ENCODE results near the gene MOB3C. TPM values are rescaled to one million over a fixed set of nuclear protein-coding genes. Genes with fewer than 3 reads are reported as not detected.

Gene MOB3C
- total RNA-seq, 4 donors from 2014 or later: 15.1 to 22.3 (median 17.1) TPM

DNA sequence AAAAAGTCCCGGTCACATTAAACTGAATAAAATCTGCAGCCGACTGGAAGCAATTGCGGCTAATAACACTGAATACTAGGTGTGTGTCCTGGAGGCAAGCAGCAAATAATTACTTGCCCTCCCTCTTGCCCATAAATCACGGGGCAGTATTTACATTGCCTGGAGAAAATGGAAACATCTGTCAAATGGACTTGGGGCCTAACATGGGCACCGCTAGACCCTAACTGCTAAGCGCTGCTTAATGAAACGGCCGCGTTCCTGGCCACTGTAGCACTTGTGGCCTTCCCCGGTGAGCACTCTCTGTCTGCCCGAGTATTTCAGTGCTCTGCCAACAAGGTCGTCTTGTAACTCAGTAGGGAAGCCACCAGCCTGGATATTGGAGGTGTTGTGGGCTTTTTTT is 41.3 kb downstream of the MOB3C start:
- H3K27me3 ChIP-seq: no peaks in the 10 kb centered on the region
- DNase-seq (ENCODE audit: low spot score in 2 of 2): no peak
- H3K9me3 ChIP-seq: no peaks in the 10 kb centered on the region
- H3K36me3 ChIP-seq: peaks cover 0 to 88% (median 7%) of the 10 kb centered on the region in 3 donors
- H3K27ac ChIP-seq: no peak overlapping the region
- 65 to 74% methylated on average over 12 of the region's 12 CpGs for WGBS, 2 donors
- peaks cover 0 to 17% (median 0%) of the 10 kb centered on the region in 4 donors for H3K4me1 ChIP-seq
- H3K4me3 ChIP-seq: no peak overlapping the region
- no peak for TF ChIP-seq POLR2A (IDR thresholded peaks at IDR 0.05)
- no peak for TF ChIP-seq EP300 (IDR thresholded peaks at IDR 0.05)
- TF ChIP-seq, protein P1, sequence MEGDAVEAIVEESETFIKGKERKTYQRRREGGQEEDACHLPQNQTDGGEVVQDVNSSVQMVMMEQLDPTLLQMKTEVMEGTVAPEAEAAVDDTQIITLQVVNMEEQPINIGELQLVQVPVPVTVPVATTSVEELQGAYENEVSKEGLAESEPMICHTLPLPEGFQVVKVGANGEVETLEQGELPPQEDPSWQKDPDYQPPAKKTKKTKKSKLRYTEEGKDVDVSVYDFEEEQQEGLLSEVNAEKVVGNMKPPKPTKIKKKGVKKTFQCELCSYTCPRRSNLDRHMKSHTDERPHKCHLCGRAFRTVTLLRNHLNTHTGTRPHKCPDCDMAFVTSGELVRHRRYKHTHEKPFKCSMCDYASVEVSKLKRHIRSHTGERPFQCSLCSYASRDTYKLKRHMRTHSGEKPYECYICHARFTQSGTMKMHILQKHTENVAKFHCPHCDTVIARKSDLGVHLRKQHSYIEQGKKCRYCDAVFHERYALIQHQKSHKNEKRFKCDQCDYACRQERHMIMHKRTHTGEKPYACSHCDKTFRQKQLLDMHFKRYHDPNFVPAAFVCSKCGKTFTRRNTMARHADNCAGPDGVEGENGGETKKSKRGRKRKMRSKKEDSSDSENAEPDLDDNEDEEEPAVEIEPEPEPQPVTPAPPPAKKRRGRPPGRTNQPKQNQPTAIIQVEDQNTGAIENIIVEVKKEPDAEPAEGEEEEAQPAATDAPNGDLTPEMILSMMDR (IDR thresholded peaks at IDR 0.05): no peak

DNA sequence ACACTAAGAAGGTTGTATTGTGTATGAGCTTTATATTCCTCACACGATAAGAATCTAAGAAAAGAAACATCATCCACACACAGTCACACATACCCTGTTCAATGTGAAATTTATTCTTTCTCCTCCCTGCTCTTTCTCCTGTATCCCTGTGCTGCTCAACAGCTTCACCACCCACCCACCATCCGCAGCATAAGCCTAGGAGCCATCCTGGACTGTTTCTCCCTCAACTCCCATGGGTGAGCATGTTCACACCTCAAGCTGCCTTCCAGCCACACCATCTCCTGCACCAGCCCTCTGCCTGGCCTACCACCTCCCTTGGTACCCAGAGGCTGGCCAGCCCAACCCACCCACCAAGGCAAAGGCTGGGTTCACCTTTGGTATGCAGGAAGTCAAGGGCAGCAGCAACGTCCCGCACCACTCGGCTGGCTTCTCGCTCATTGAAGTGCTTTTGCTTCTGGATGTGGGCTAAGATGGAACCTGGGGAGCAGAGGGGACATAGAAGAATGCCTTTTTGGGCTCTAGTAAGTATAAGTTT is 44.9 kb downstream of the MOB3C start:
- WGBS, 2 donors: 88 to 90% methylated on average over 6 of the region's 6 CpGs
- Histone ChIP-seq H3K27me3 (no peaks in the 10 kb centered on the region), H3K36me3 (peaks cover 0 to 79% (median 2%) of the 10 kb centered on the region in 3 donors), H3K27ac (no peak overlapping the region), H3K9me3 (no peaks in the 10 kb centered on the region), H3K4me1 (peaks cover 0 to 17% (median 0%) of the 10 kb centered on the region in 4 donors), H3K4me3 (no peak overlapping the region)
- DNase-seq (ENCODE audit: low spot score in 2 of 2): no peak
- TF ChIP-seq POLR2A (IDR thresholded peaks at IDR 0.05) (no peak), EP300 (IDR thresholded peaks at IDR 0.05) (no peak)
- TF ChIP-seq, protein P1 (IDR thresholded peaks at IDR 0.05): no peak

DNA sequence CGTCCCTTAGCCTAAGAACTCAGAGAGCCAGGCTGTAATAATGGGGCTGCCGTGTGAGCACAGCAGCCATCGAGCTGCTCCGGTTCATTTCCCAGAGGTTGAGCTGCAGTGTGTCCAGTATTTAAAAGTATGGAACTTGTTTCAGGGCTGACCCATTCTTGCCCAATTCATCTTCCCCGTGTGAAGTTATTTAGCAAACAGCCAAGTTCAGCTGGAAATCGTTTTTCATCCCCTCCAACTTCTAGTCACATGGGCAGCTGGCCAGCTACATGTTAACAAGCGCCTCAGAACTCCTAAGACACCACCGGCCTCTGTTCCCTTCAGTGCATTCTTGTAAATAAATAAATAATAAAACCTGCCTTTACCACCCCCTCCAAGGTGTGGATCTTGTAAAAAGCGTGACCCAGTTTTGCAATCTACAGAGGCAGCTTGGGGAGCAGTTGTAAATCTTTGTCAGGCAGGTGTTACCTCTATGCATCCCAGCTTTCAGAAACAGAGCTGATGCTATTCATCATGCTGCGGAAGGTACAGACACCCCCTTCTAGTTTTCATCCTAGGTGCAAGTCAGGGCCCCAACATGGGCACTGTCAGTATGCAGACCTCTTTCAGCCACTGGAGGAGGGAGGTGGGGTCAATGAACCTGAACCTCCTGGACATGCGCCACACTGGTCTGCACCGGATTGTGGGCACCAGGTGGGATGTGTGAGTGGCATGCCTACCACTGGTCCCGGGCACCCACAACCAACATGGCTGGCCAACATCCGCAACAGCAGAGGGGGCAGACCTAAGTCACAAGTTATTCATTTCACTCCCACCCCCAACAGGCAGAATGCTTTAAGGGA is 46.5 kb downstream of the MOB3C start:
- Histone ChIP-seq H3K4me3 (no peak overlapping the region), H3K4me1 (peaks cover 0 to 17% (median 0%) of the 10 kb centered on the region in 4 donors), H3K27ac (no peak overlapping the region), H3K27me3 (no peaks in the 10 kb centered on the region), H3K9me3 (no peaks in the 10 kb centered on the region), H3K36me3 (peaks cover 0 to 79% (median 1%) of the 10 kb centered on the region in 3 donors)
- 65 to 67% methylated on average over 14 of the region's 14 CpGs for WGBS, 2 donors
- DNase-seq (ENCODE audit: low spot score in 2 of 2): no peak
- TF ChIP-seq, protein P1 (IDR thresholded peaks at IDR 0.05): no peak
- TF ChIP-seq POLR2A (IDR thresholded peaks at IDR 0.05): no peak
- no peak for TF ChIP-seq EP300 (IDR thresholded peaks at IDR 0.05)

- TF ChIP-seq EP300 (IDR thresholded peaks at IDR 0.05) (no peak), POLR2A (IDR thresholded peaks at IDR 0.05) (no peak)
- TF ChIP-seq, protein P1 (IDR thresholded peaks at IDR 0.05): no peak
- Histone ChIP-seq H3K4me3 (no peak overlapping the region), H3K36me3 (peaks cover 0 to 80% (median 9%) of the 10 kb centered on the region in 3 donors), H3K4me1 (peaks cover 0 to 17% (median 0%) of the 10 kb centered on the region in 4 donors), H3K9me3 (no peaks in the 10 kb centered on the region), H3K27ac (no peak overlapping the region), H3K27me3 (no peaks in the 10 kb centered on the region)
- 58 to 68% methylated on average over 4 of the region's 4 CpGs for WGBS, 2 donors
- no peak for DNase-seq (ENCODE audit: low spot score in 2 of 2)
Observed at GRCh38 chr1:46569116-46569515, 47.5 kb downstream of the MOB3C start.

DNA sequence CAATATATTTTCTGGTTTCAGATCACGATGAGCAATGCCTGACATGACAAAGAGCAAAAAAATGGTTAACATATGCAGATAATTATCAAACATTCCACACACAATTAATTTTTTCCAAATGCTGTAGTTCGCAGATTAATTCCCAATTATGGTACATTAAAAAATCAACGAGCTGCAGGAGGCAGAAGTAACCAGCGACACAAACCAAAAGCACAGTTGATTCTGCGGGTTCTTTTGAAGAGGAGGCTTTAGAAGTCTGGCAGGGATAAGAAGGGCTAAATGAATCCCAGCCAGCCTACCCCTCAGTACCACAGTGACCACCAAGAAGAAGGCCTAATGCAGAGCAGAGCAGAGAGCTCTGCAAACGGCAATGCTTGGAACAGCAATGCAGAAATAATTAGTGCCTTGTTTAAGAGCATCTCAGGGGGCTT is 48.1 kb downstream of the MOB3C start:
- TF ChIP-seq, protein P1 (IDR thresholded peaks at IDR 0.05): no peak
- peaks cover 0 to 81% (median 9%) of the 10 kb centered on the region in 3 donors for H3K36me3 ChIP-seq

More for the DNA sequence above, 48.1 kb downstream of the MOB3C start:
- 68 to 74% methylated on average over 6 of the region's 6 CpGs for WGBS, 2 donors
- H3K27ac ChIP-seq: no peak overlapping the region
- no peaks in the 10 kb centered on the region for H3K9me3 ChIP-seq
- peaks cover 0 to 11% (median 0%) of the 10 kb centered on the region in 4 donors for H3K4me1 ChIP-seq
- DNase-seq (ENCODE audit: low spot score in 2 of 2): no peak
- H3K4me3 ChIP-seq: no peak overlapping the region
- no peaks in the 10 kb centered on the region for H3K27me3 ChIP-seq

All from tibial nerve (tissue), 4 donors.